HG03139 (cell line): ENCODE results near the gene KCNQ1OT1.

Experiments used
- ATAC-seq: cut with Tn5 transposase; IDR thresholded peaks from one replicate; pipeline ENCODE4 v1.9.1; 2021; ENCODE audit not compliant: unreplicated experiment

The KCNQ1OT1 gene

GRCh38 chr11:2574043-2574552 is 125.7 kb downstream of the KCNQ1OT1 start:
- ATAC-seq = no peak

GRCh38 chr11:2573240-2574042 is 126.4 kb downstream of the KCNQ1OT1 start:
- no peak for ATAC-seq

- no peak for ATAC-seq
Observed at GRCh38 chr11:2572491-2573239, 127.1 kb downstream of the KCNQ1OT1 start.

- no peak for ATAC-seq
Observed at GRCh38 chr11:2571598-2572281, 128.1 kb downstream of the KCNQ1OT1 start.

GRCh38 chr11:2570841-2571597 is 128.8 kb downstream of the KCNQ1OT1 start:
- ATAC-seq = no peak

GRCh38 chr11:2570211-2570811 is 129.5 kb downstream of the KCNQ1OT1 start:
- ATAC-seq = no peak

- no peak for ATAC-seq
Observed at GRCh38 chr11:2569731-2570210, 130.0 kb downstream of the KCNQ1OT1 start.

GRCh38 chr11:2569321-2569721 is 130.5 kb downstream of the KCNQ1OT1 start:
- no peak for ATAC-seq

- no peak for ATAC-seq
Observed at GRCh38 chr11:2567026-2567671, 132.6 kb downstream of the KCNQ1OT1 start.

- ATAC-seq = no peak
Observed at GRCh38 chr11:2566223-2567025, 133.4 kb downstream of the KCNQ1OT1 start.

- no peak for ATAC-seq
Observed at GRCh38 chr11:2565447-2566222, 134.2 kb downstream of the KCNQ1OT1 start.

- no peak for ATAC-seq
Observed at GRCh38 chr11:2564588-2565425, 135.0 kb downstream of the KCNQ1OT1 start.

- ATAC-seq = no peak
Observed at GRCh38 chr11:2564008-2564530, 135.7 kb downstream of the KCNQ1OT1 start.

- no peak for ATAC-seq
Observed at GRCh38 chr11:2563213-2564007, 136.4 kb downstream of the KCNQ1OT1 start.

- no peak for ATAC-seq
Observed at GRCh38 chr11:2562890-2563212, 136.9 kb downstream of the KCNQ1OT1 start.
